Fibroblast of lung (primary cell): Measurements from ENCODE around the gene SLC47A1.

Experiments used
- EZH2 ChIP-seq: IDR thresholded peaks from 2 replicates; pipeline ENCODE4 v1.5.1; 2012; ENCODE audit warnings: low read length, control low read depth, mild to moderate bottlenecking; ENCODE audit errors: missing control alignments
- TF ChIP-seq, protein P1 (sequence below), 2 donors: IDR thresholded peaks in 1 of 2; conservative IDR thresholded peaks in 1 of 2; 1 replicate in 1 of 2; 2 replicates in 1 of 2; pipeline ENCODE4 v1.5.1; 2011 to 2012; ENCODE audit warnings: low read length in 2 of 2, control low read depth in 1 of 2, inconsistent platforms in 1 of 2, low read depth in 1 of 2, mild to moderate bottlenecking in 1 of 2

GRCh38 chr17:19614900-19615299 is 81.2 kb downstream of the SLC47A1 start:
- TF ChIP-seq, protein P1, sequence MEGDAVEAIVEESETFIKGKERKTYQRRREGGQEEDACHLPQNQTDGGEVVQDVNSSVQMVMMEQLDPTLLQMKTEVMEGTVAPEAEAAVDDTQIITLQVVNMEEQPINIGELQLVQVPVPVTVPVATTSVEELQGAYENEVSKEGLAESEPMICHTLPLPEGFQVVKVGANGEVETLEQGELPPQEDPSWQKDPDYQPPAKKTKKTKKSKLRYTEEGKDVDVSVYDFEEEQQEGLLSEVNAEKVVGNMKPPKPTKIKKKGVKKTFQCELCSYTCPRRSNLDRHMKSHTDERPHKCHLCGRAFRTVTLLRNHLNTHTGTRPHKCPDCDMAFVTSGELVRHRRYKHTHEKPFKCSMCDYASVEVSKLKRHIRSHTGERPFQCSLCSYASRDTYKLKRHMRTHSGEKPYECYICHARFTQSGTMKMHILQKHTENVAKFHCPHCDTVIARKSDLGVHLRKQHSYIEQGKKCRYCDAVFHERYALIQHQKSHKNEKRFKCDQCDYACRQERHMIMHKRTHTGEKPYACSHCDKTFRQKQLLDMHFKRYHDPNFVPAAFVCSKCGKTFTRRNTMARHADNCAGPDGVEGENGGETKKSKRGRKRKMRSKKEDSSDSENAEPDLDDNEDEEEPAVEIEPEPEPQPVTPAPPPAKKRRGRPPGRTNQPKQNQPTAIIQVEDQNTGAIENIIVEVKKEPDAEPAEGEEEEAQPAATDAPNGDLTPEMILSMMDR (conservative IDR thresholded peaks at IDR 0.05 in 1 of 2, IDR thresholded peaks at IDR 0.05 in 1 of 2; ENCODE audit: low read depth in 1 of 2, low read length in 2 of 2), result no peak
- no peak for TF ChIP-seq EZH2
